VCaP (cell line): Measurements from ENCODE around the gene PRR7.

Experiments
- H3K27ac ChIP-seq: fragments of 450-650 bp; 2 replicates; pipeline ENCODE4 v1.5.1; 2017
- TF ChIP-seq, protein P1 (sequence below): fragments of 450-650 bp; conservative IDR thresholded peaks from 2 replicates; pipeline ENCODE4 v1.5.1; 2017; ENCODE audit warnings: mild to moderate bottlenecking, moderate library complexity

The PRR7 gene

DNA sequence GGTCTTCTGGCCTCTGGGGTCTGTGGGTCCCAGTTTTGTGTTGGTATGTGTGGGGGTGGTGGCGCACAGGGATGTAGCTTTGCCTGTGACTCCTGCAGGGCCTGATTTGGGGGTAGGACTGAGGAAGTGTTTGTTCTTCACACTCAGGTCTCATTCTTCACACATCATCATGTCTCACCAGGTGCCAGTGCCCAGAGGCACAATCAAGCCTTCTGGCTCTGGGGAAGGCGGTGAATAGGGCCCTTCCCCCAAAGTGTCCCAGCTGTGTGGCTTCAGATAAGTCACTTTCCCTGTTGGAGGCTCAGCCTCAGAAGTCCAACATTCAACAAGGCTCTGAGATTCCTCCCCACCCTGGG lies 21.7 kb downstream of the PRR7 start:
- no peak overlapping the region for H3K27ac ChIP-seq

DNA sequence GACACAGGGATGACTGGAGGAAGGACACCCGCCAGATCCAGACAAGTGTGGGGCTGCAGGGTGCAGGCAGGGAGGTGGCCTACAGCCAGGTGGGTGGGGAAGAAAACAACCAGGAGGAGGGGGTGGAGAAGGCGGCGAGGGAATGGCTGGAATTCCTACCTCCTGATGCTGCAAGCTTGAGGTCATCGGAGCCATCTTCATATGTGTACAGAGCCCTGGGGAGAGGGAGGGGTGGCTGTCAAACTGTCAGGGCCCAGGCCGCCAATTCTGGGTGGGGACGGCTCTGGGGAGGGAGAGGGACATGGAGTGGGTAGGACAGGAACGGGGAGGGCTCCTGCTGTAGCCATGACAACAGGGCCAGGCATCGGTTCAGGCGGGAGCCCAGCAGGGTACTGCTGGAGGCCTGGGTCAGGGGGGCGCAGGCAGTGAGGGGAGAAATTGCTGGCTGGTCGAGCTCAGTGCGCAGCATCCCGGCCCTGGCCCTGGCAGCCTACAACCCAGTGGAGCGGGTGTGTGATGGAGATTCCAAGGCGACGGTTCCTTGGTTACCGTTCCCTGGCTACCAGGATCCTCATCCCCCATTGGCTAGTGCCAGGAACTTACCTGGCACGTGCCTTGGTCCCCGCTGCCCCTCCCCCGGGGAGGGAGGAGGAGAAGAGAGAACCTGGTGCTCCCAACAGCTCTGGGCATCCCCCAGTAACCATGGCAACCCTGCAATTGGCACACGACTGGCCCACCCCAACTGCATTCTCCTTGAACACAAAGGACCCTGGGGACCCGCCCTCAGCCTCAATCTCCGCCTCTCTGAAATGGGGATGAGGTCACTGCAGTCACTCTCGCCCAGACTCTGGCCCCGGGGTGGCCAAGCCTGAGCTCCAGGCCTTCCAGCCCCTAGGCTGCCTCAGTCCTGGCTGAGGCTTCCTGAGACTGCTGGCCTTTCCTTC lies 22.3 kb downstream of the PRR7 start:
- H3K27ac ChIP-seq: peak overlapping the region; percentile 94; the same call in 1 of the 2 replicates

More for the DNA sequence above, 21.7 kb downstream of the PRR7 start:
- TF ChIP-seq, protein P1, sequence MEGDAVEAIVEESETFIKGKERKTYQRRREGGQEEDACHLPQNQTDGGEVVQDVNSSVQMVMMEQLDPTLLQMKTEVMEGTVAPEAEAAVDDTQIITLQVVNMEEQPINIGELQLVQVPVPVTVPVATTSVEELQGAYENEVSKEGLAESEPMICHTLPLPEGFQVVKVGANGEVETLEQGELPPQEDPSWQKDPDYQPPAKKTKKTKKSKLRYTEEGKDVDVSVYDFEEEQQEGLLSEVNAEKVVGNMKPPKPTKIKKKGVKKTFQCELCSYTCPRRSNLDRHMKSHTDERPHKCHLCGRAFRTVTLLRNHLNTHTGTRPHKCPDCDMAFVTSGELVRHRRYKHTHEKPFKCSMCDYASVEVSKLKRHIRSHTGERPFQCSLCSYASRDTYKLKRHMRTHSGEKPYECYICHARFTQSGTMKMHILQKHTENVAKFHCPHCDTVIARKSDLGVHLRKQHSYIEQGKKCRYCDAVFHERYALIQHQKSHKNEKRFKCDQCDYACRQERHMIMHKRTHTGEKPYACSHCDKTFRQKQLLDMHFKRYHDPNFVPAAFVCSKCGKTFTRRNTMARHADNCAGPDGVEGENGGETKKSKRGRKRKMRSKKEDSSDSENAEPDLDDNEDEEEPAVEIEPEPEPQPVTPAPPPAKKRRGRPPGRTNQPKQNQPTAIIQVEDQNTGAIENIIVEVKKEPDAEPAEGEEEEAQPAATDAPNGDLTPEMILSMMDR: no peak

DNA sequence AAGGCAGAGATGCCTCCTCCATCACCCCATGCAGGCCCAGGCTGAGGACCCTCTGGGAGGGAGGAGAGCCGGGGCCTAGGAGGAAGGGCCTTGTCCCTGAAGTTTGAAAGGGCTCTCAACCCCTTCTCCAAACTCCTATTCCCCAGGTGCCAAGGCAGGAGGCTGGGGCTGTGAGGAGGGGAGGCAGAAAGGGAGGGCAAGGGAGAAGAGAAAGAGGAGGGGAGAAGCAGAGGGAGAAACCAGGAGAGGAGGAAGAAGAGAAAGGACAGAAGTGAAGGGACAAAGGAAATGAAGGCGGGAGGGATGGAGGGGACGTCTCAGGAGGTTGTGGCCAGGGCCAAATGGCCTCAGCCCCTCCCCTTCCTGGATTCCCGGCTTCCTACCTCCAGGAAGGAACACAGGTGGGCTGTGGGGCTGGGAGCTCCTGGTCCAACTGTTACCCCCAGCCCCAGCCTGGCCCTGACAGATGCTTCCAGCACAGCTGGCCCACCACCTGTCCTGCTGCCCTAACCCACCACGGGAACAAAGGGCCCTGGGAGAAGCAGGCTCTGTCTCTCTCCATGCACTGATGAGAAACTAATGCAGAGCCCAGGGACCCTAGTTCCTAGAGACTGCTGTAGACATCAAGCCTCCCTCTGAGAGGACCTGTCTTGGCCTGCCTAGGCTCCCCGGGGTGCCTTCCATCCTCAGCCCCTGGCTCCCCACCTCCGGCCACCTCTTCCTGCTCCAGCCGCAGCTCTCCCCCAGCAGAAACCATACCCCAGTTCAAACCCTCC lies 23.3 kb downstream of the PRR7 start:
- TF ChIP-seq, protein P1: no peak
- peak overlapping the region; percentile 94; the same call in 1 of the 2 replicates for H3K27ac ChIP-seq

More for the DNA sequence above, 22.3 kb downstream of the PRR7 start:
- TF ChIP-seq, protein P1: no peak

DNA sequence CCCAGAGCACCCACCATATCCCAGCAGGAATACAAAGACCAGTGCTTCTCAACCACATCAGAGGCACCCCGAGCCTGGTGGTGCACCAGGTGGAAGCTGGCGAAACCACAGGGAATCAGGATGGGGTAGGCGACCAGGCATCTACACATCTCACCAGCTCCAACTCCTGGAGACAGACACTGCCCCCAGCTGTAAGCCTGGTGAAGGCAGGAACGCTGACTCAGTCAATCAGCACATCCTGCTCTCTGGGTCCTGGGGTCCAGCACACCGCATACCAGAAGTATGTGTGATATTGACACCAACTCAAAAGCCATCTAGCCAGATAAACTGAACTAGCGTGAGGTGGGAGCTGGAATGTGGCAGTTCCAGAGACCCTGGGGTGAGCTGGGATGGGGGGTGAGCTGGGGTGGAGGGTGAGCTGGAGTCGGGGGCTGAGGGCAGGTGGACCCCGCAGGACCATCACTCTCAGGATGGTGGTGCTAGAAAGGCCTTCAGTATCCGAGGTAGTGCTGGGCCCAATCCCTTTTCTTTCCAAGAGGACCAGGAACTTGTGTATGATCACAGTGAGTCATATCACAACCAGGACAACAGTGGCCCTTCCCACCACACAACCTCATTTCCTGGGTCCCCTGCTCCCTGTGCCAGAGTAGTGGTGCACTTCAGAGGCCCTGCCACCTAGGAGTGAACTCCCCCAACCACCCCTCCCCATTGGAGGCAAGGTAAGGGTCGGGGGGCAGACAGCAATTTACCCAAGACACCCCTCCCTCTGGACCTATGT lies 24.3 kb downstream of the PRR7 start:
- TF ChIP-seq, protein P1: no peak
- H3K27ac ChIP-seq: peak overlapping the region; percentile 94; the same call in 1 of the 2 replicates

DNA sequence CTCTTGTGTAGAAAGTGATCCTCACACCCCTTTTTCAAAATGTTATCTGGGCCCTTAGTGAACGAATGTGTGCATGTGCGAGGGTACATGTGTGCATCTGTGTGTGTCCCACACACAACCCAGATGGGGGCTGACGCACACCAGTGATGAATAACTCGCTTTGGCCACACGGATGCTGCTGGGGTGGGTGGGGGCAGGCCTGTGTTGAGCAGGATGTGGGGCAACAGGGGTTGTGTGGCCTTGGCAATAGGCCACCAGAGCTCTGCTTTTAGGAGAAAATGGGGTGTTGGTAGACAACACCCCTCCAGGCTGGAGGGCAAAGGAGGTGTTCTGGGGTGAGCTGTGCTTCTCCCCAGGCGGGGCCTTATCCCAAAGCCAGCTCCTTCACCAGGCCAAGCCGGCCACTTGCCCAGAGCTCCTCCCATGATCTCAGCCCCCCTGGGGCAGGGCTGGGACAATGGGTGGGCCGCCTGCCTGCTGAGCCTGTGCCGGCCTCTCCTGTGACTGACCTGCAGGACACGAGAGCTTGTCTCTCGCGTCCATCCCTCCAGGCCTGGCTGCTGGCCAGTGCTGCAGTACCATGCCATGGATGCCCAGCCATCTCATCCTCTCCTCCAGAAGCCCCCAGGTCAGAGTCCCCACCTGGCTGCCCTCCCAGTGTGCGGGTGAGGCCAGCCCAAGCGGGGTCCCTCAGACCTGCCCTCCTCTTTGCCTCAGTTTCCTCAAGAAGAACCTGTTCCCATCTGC lies 25.2 kb downstream of the PRR7 start:
- H3K27ac ChIP-seq: peak overlapping the region; percentile 94; the same call in 1 of the 2 replicates
- TF ChIP-seq, protein P1: no peak

DNA sequence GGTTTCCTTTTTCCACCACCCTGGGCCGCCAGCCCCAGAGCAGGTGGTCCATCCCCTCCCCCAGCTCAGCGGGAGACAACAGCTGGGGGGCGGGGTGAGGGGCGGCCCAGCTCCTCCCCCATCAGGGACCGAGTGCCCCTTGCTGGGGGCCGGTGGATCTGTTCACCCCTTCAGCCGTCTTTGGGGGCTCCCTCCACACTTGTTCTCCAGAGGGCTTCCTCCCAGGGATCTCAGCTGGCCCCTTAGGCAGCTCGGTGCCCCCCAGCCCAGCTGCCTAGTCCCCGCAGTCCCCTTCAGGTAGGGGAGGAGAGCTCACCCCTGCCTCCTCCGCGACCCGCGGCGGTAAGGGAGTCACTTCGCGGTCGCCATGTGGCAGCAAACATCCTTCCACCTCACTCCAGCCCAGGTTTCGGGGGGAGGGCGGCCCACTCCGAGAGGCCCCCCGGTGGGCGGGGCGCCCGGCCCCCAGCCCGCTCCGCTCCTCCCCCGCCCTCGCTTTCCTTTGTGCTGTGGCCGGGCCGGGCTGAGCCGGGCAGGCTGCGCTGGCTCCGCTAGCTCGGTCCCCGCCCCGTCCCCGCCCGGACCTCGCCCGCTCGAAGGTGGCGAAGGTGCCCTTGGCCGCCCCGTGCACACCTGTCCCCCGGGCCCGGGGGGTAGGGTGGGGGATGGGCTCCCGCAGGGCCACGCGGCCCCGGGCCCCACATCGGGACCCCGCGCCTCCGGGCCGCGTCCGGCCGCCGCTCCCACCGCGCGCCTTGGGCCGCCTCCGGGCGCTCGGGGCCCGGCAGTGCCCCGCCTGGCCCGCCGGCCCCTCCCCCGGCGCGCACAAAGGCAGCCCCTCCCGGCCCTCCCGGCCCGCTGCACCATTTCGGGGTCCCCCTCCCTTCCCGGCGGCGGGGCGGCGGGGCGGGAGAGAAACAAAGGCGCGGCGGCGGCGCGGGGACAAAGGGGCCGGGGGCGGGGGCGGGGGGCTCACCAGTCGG lies 26.1 kb downstream of the PRR7 start:
- peak overlapping the region; percentile 94 for H3K27ac ChIP-seq
- TF ChIP-seq, protein P1: no peak
